ENCODE results near the gene BTBD6. TPM values are rescaled to one million over a fixed set of nuclear protein-coding genes. Genes with fewer than 3 reads are reported as not detected.

The BTBD6 gene
- total and polyA plus RNA-seq, 10 donors = 19.1 to 31.4 (median 25.5) TPM

DNA sequence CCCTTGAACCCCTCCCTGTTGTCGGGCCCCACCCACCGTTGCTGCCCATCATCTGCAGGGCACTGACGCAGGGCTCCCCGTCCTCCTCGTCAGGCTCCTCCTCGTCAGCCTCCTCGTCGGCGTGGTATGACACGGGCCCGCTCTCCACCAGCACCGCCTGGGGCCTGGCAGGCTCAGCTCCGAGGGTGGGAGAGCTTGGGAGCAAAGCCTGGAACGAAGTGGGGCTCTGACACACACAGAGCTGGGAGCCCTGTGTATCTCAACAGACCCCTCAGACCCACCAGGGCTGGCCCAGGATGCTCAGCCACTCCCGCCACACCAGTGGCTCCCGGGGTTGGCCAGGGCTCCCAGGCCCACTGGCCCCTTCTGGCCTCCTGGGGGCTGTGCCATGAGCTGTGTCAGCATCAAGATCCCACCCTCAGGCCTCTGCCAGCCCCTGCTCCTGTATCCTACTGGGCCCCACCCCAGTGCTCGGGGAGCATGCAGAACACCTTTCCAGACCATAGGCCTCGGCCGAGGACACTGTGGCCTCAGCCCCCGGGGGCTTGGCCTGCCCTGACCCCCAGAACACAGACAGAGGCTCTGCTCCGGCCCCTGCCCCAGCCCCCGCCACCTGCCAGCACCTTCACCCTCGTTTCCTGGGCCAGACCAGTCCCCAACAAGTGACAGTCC is 37.1 kb upstream of the BTBD6 start:
- WGBS, 5 donors = 86 to 93% (median 90%) methylated on average over 22 to 23 of the region's 23 CpGs
- TF ChIP-seq POLR2A (IDR thresholded peaks at IDR 0.05) (no peak), POLR2AphosphoS5 (IDR thresholded peaks at IDR 0.05) (no peak)
- TF ChIP-seq, protein P1, sequence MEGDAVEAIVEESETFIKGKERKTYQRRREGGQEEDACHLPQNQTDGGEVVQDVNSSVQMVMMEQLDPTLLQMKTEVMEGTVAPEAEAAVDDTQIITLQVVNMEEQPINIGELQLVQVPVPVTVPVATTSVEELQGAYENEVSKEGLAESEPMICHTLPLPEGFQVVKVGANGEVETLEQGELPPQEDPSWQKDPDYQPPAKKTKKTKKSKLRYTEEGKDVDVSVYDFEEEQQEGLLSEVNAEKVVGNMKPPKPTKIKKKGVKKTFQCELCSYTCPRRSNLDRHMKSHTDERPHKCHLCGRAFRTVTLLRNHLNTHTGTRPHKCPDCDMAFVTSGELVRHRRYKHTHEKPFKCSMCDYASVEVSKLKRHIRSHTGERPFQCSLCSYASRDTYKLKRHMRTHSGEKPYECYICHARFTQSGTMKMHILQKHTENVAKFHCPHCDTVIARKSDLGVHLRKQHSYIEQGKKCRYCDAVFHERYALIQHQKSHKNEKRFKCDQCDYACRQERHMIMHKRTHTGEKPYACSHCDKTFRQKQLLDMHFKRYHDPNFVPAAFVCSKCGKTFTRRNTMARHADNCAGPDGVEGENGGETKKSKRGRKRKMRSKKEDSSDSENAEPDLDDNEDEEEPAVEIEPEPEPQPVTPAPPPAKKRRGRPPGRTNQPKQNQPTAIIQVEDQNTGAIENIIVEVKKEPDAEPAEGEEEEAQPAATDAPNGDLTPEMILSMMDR (IDR thresholded peaks at IDR 0.05 in 8 of 11, conservative IDR thresholded peaks at IDR 0.05 in 3 of 11) = no peak

DNA sequence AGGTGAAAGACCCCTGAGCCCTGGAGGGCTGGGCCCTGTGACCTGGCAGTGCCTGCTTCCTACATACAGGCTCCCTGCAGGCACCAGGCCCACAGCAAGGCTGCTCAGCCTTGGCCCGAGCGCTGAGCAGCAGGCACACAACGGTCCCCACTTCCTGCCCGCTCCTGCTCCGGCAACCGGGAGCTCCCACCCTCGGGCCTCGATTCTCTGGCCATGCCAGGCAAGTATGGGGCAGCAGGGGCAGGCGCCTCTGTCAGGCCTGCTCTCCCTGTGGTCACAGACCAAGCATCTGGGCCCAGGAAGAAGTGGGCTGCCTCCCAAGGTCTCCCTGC is 36.6 kb upstream of the BTBD6 start:
- 70 to 81% (median 74%) methylated on average over 8 to 9 of the region's 9 CpGs for WGBS, 5 donors

More for the DNA sequence above, 37.1 kb upstream of the BTBD6 start:
- Histone ChIP-seq H3K4me3 (no peak overlapping the region), H3K4me1 (peaks cover 0 to 43% (median 20%) of the 10 kb centered on the region in 6 donors), H3K27ac (peak overlapping the region in 2 of 8 donors; percentile 4 to 38), H3K27me3 (replicated peaks in 1 of 7) (no peaks in the 10 kb centered on the region), H3K36me3 (peaks cover 0 to 65% (median 34%) of the 10 kb centered on the region in 6 donors), H3K9me3 (no peaks in the 10 kb centered on the region)
- DNase-seq = no peak
- intact Hi-C loops (cut with DNase I; ENCODE audit: low total_unique reads) = no loop called here

DNA sequence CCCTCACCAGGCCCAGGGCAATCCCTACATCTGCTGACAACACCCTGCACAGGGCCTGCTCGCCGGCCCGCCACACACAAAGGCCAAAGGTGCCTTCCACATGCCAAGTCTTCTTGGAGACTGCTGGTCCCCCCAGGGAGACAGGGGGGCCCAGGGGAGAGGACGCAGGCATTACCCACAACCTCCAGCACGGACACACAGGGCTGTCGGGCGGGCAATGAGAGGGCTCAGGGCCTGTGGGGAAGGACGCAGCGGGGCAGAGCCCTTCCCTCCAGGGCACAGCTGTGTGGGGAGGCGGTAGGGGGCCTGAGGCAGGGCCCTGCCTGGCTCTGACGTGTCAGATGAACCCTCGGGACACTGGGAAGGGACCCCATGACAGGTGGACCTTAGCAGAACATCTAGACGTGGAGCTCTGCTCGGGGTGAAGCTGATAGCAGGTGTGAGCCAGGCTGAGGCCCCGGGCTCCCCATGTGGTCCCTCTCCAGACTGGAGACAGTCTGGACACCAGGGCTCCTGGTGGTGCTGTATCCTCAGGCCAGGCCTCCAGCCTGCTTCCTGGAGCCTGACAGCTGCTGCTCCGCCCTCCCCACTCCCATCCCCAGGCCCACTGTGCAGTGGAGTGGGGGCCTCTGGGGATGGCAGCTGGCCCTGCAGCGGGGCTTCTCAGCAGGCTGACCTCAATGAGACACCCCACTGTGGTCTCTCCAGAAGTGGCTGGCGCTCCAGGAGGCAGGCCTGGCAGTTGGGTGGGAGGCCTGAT is 35.6 kb upstream of the BTBD6 start:
- Histone ChIP-seq H3K27me3 (replicated peaks in 1 of 7) (no peaks in the 10 kb centered on the region), H3K9me3 (no peaks in the 10 kb centered on the region), H3K4me1 (peaks cover 0 to 49% (median 23%) of the 10 kb centered on the region in 6 donors), H3K27ac (peak overlapping the region in 1 of 8 donors; percentile 15), H3K36me3 (peaks cover 0 to 80% (median 48%) of the 10 kb centered on the region in 6 donors), H3K4me3 (no peak overlapping the region)
- intact Hi-C loops (cut with DNase I; ENCODE audit: low total_unique reads) = no loop called here
- TF ChIP-seq POLR2AphosphoS5 (IDR thresholded peaks at IDR 0.05) = no peak
- TF ChIP-seq, protein P1 (IDR thresholded peaks at IDR 0.05 in 8 of 11, conservative IDR thresholded peaks at IDR 0.05 in 3 of 11) = no peak
- WGBS, 5 donors = 84 to 96% (median 90%) methylated on average over 12 to 18 of the region's 18 CpGs
- DNase-seq = no peak

More for the DNA sequence above, 36.6 kb upstream of the BTBD6 start:
- no peak overlapping the region for H3K4me3 ChIP-seq
- intact Hi-C loops (cut with DNase I; ENCODE audit: low total_unique reads) = no loop called here
- H3K36me3 ChIP-seq = peaks cover 0 to 70% (median 39%) of the 10 kb centered on the region in 6 donors
- TF ChIP-seq POLR2AphosphoS5 (IDR thresholded peaks at IDR 0.05) = peak; percentile 24 to 78 (median 68)
- no peak for TF ChIP-seq POLR2A (IDR thresholded peaks at IDR 0.05)
- H3K27me3 ChIP-seq (replicated peaks in 1 of 7) = no peaks in the 10 kb centered on the region
- peaks cover 0 to 42% (median 23%) of the 10 kb centered on the region in 6 donors for H3K4me1 ChIP-seq
- peak overlapping the region in 2 of 8 donors; percentile 4 to 38 for H3K27ac ChIP-seq
- no peaks in the 10 kb centered on the region for H3K9me3 ChIP-seq
- DNase-seq = no peak

DNA sequence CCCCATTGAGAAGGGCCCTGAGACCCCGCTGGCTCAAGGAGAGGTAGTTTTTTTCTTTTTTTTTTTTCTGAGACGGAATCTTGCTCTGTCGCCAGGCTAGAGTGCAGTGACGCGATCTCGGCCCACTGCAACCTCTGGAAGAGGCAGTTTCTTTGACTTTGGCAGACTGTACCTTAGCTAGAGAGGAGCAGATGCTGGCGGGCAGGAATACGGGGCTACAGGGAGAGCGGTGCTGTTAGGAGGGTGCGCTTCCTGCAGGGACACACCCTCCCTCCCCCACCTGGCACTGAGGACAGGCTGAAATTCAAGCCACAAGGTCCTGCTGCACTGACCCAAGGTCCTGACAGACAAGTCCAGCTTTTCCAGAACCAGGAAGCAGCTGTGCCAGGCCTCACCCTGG is 35.0 kb upstream of the BTBD6 start:
- no peak for DNase-seq
- H3K4me1 ChIP-seq = peaks cover 0 to 55% (median 24%) of the 10 kb centered on the region in 6 donors
- intact Hi-C loops (cut with DNase I; ENCODE audit: low total_unique reads) = no loop called here
- no peaks in the 10 kb centered on the region for H3K9me3 ChIP-seq
- H3K27ac ChIP-seq = peak overlapping the region in 1 of 8 donors; percentile 15
- H3K4me3 ChIP-seq = no peak overlapping the region
- peaks cover 0 to 86% (median 52%) of the 10 kb centered on the region in 6 donors for H3K36me3 ChIP-seq
- H3K27me3 ChIP-seq (replicated peaks in 1 of 7) = no peaks in the 10 kb centered on the region
- WGBS, 5 donors = 75 to 97% (median 84%) methylated on average over 10 of the region's 10 CpGs
- TF ChIP-seq POLR2AphosphoS5 (IDR thresholded peaks at IDR 0.05) = peak in 2 of 3 donors; percentile 23 to 64
- TF ChIP-seq POLR2A (IDR thresholded peaks at IDR 0.05) = no peak
- TF ChIP-seq, protein P1 (IDR thresholded peaks at IDR 0.05 in 8 of 11, conservative IDR thresholded peaks at IDR 0.05 in 3 of 11) = no peak
